ENCODE measurements around the gene TRPC3.

GRCh38 chr4:121964958-121965357 lies 13.1 kb upstream of the TRPC3 start:
- TF ChIP-seq, protein P1, sequence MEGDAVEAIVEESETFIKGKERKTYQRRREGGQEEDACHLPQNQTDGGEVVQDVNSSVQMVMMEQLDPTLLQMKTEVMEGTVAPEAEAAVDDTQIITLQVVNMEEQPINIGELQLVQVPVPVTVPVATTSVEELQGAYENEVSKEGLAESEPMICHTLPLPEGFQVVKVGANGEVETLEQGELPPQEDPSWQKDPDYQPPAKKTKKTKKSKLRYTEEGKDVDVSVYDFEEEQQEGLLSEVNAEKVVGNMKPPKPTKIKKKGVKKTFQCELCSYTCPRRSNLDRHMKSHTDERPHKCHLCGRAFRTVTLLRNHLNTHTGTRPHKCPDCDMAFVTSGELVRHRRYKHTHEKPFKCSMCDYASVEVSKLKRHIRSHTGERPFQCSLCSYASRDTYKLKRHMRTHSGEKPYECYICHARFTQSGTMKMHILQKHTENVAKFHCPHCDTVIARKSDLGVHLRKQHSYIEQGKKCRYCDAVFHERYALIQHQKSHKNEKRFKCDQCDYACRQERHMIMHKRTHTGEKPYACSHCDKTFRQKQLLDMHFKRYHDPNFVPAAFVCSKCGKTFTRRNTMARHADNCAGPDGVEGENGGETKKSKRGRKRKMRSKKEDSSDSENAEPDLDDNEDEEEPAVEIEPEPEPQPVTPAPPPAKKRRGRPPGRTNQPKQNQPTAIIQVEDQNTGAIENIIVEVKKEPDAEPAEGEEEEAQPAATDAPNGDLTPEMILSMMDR (IDR thresholded peaks at IDR 0.05), result no peak
- TF ChIP-seq POLR2A (IDR thresholded peaks at IDR 0.05), result no peak
